ENCODE results near the gene PPIE.
"Not testable (repeated sequence)": the region's sequence is repeated elsewhere in the genome, so short reads cannot be mapped to it uniquely, and the experiment has no call there.

DNA sequence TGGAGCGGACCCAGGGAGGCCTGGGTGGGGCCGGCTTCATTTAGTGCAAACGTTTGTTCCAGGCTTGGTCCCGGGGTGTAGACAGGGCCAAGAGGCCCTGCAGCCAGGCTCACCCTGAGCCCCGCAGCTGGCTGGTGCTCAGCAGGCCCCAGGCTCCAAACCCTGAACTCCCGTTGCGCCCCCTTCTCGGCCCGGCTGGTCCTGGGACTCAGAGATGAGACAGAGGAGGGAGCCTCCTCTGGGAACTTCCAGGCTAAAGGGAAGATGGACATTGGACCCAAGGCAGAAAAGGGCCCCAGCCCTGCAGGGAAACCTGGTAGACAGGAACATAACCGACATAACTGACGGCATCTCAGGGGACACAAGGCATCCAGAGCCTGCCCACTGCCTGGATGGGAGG is 36.5 kb downstream of the PPIE start:
- TF ChIP-seq, protein P1, sequence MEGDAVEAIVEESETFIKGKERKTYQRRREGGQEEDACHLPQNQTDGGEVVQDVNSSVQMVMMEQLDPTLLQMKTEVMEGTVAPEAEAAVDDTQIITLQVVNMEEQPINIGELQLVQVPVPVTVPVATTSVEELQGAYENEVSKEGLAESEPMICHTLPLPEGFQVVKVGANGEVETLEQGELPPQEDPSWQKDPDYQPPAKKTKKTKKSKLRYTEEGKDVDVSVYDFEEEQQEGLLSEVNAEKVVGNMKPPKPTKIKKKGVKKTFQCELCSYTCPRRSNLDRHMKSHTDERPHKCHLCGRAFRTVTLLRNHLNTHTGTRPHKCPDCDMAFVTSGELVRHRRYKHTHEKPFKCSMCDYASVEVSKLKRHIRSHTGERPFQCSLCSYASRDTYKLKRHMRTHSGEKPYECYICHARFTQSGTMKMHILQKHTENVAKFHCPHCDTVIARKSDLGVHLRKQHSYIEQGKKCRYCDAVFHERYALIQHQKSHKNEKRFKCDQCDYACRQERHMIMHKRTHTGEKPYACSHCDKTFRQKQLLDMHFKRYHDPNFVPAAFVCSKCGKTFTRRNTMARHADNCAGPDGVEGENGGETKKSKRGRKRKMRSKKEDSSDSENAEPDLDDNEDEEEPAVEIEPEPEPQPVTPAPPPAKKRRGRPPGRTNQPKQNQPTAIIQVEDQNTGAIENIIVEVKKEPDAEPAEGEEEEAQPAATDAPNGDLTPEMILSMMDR (conservative IDR thresholded peaks at IDR 0.05; ENCODE audit: low read depth, low read length), result not testable (repeated sequence)
- TF ChIP-seq EZH2 (IDR thresholded peaks at IDR 0.05; ENCODE audit: borderline replicate concordance, low read depth, low read length, poor library complexity, severe bottlenecking), result not testable (repeated sequence)
